LNCaP clone FGC (cell line): ENCODE results near the gene NEK6.

ENCODE experiments used
- DNase-seq: peaks from one replicate; pipeline ENCODE4 v3.0.0-alpha.2; 2011; ENCODE audit warnings: low read depth
- H3K4me3 ChIP-seq: 2 replicates; pipeline ENCODE4 v1.5.1; 2011; ENCODE audit warnings: mild to moderate bottlenecking, low read depth, low read length, control low read depth
- TF ChIP-seq, protein P1 (sequence below): IDR thresholded peaks from 2 replicates; pipeline ENCODE4 v1.5.1; 2012; ENCODE audit warnings: mild to moderate bottlenecking; ENCODE audit not compliant: control insufficient read depth, insufficient read depth; ENCODE audit errors: extremely low read depth

The NEK6 gene

GRCh38 chr9:124266139-124266825 lies 8.5 kb downstream of the NEK6 start:
- TF ChIP-seq, protein P1, sequence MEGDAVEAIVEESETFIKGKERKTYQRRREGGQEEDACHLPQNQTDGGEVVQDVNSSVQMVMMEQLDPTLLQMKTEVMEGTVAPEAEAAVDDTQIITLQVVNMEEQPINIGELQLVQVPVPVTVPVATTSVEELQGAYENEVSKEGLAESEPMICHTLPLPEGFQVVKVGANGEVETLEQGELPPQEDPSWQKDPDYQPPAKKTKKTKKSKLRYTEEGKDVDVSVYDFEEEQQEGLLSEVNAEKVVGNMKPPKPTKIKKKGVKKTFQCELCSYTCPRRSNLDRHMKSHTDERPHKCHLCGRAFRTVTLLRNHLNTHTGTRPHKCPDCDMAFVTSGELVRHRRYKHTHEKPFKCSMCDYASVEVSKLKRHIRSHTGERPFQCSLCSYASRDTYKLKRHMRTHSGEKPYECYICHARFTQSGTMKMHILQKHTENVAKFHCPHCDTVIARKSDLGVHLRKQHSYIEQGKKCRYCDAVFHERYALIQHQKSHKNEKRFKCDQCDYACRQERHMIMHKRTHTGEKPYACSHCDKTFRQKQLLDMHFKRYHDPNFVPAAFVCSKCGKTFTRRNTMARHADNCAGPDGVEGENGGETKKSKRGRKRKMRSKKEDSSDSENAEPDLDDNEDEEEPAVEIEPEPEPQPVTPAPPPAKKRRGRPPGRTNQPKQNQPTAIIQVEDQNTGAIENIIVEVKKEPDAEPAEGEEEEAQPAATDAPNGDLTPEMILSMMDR, result no peak
- no peak overlapping the region for H3K4me3 ChIP-seq
- no peak for DNase-seq

- no peak for DNase-seq
- no peak overlapping the region for H3K4me3 ChIP-seq
- TF ChIP-seq, protein P1, result no peak
These were observed 9.1 kb downstream of the NEK6 start for GRCh38 chr9:124266826-124267201.

- no peak overlapping the region for H3K4me3 ChIP-seq
- TF ChIP-seq, protein P1, result no peak
- DNase-seq, result no peak
These were observed 9.6 kb downstream of the NEK6 start for GRCh38 chr9:124267271-124267807.

- H3K4me3 ChIP-seq, result no peak overlapping the region
- DNase-seq, result no peak
- TF ChIP-seq, protein P1, result no peak
These were observed 10.5 kb downstream of the NEK6 start for GRCh38 chr9:124268248-124268647.

GRCh38 chr9:124268661-124269060 lies 10.9 kb downstream of the NEK6 start:
- H3K4me3 ChIP-seq, result no peak overlapping the region
- TF ChIP-seq, protein P1, result no peak

DNA sequence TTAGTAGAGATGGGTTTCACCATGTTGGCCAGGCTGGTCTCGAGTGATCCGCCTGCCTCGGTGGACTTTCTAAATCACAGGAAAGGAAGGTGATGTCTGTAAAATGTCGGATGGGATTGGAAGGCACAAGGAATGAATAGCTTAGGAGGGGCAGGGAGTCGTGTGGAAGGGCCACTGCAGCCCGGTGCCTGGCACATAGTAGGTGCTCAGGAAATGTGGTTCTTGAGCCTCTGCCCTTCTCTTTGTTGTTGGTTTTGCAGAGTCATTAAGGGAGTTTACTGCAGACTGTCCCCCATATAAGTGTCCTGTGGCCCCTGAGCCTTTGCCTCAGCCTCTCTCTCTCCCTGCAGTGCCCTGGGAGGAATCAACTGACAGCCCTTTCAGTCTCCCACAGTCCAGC lies 11.8 kb downstream of the NEK6 start:
- no peak overlapping the region for H3K4me3 ChIP-seq
- DNase-seq, result no peak
- TF ChIP-seq, protein P1, result no peak

More at GRCh38 chr9:124268661-124269060, 10.9 kb downstream of the NEK6 start:
- no peak for DNase-seq
